HuH-7.5 (cell line): ENCODE results near the gene DLGAP1.
"Not testable (repeated sequence)": the region's sequence is repeated elsewhere in the genome, so short reads cannot be mapped to it uniquely, and the experiment has no call there.

Experiments
- DNase-seq: peaks from one replicate; pipeline ENCODE4 v3.0.0; 2011; ENCODE audit warnings: low spot score

Gene DLGAP1

DNA sequence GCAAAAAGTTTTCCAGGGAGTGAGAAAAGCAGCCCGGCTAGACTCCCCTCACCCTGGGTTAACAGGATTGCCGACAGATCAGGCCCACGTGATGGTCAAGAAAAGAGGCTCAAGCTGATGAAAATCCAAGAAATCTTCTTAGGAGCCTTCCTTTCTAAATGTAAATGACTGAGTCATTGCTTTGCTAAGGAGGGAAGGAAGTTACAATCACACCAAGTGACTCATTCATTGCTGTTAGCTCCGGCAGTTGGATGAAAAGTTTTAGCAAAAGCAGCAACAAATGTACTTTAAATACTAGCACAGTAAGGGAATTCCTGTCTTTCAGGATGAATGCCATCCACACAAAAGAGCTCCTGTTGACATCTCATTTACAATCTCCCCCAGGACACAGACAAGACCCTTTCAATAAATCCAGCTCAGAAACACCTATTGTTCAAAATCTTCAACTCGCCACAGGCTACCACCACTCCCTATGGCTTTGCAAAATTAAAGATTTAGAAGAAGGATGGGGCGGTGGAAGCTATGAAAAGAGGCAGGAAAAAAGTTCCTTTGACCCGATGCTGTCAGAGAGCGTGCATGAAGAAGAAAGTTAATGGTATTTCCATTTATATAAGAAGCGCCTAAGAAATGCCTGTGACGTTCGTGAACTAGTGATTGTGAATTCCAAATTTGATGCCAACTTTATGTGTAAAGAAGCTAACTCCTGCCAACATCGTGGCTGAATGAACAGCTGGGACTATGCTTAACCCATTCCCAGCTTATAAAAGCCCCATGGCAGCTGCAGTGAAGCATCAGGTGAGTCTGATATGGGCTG is 851.5 kb downstream of the DLGAP1 start:
- DNase-seq, result no peak

GRCh38 chr18:3601106-3601755 is 853.9 kb downstream of the DLGAP1 start:
- DNase-seq, result not testable (repeated sequence)

DNA sequence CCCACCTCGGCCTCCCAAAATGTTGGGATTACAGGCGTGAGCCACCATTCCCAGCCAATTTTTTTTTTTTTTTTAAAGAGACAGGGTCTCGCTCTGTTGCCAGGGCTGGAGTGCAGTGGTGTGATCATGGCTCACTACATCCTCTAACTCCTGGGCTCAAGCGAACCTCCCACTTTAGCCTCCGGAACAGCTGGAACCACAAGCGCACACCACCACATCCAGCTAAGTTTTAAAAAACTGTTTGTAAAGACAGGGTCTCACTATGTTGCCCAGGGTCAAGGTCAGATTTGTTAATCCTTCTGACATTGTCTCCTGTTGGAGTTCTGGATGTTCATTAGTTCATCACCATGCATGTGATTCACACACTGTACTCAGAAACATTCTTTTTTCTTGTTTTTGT is 855.2 kb downstream of the DLGAP1 start:
- no peak for DNase-seq

- no peak for DNase-seq
These were observed 855.9 kb downstream of the DLGAP1 start for GRCh38 chr18:3599195-3599594.

- DNase-seq, result no peak
These were observed 856.5 kb downstream of the DLGAP1 start for GRCh38 chr18:3598581-3598980.

DNA sequence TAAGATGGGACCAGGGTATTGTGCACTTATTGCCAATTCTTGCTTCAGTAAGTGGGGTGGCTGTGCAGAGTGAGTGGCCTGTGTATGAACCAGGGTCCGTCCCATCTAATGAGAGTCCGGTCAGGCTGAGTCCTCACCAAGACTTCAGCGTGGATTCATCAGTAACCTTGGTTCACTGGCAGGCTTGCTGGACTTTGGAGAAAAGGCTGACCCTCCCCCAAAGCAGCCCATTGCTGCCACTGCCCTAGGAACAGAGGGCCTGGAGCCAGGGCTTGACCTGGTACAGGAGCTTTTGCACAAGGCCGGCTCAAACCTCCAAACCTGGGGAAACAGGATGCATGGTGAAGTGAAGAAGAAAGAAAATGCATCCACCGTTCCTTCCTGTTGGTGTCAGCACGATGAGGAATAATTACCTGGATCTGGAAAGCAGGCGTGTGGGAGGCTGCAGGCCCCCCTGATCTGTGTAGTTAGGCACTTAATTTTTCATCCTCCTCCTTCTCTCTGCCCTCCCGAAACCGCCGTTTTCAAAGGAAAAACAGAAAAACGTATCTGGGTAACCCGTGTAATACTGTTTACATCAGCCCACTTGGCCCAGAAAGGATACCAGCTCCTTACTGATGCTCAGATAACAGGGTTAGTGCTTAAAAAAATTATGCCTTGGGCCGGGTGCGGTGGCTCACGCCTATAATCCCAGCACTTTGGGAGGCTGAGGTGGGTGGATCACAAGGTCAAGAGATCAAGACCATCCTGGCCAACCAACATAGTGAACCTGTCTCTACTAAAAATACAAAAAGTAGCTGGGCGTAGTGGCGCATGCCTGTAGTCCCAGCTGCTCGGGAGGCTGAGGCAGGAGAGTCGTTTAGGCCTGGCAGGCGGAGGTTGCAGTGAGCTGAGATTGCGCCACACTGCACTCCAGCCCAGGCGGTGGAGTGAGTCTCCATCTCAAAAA is 857.4 kb downstream of the DLGAP1 start:
- no peak for DNase-seq

GRCh38 chr18:3596637-3597384 is 858.3 kb downstream of the DLGAP1 start:
- no peak for DNase-seq

- no peak for DNase-seq
These were observed 858.8 kb downstream of the DLGAP1 start for GRCh38 chr18:3596324-3596636.

DNA sequence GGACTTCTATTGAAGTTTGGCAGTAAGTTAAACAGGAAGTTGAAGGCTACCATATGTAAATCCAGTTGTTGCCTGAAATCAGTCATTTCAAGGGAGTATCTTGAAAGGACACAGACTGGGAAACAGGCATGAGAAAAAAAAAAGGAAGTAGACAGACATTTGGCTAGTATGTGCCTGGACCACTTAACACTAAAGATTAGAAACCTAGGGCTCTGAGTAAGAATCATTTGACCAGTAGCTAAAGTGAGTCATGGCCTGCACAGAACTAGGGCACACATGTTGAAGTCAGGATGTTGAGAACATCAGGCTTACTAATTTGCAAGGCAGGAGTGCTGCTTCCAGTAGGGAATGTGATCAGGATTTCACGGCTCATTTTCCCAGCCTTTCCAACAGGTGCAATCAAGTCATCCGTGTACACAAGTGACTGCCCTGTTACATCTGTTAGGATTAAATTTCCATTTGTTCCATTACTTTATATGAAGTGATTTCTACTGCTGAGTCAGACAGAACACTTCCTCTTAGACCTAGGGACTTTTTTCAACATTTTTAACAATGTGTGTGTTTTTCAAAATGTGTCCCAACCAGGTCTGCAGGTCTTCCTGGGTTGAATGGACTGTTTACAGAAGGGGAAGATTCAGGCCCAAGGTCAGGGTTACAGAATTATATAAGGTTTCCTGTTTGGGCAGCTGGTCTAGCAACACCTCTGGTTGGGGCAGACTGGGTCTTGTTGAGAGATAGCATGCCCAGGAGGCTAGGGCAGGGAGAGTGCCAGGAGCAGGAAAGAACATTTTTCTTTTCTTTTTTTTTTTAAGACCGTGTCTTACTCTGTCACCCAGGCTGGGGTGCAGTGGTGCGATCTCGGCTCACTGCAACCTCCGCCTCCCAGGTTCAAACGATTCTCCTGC is 859.5 kb downstream of the DLGAP1 start:
- no peak for DNase-seq

DNA sequence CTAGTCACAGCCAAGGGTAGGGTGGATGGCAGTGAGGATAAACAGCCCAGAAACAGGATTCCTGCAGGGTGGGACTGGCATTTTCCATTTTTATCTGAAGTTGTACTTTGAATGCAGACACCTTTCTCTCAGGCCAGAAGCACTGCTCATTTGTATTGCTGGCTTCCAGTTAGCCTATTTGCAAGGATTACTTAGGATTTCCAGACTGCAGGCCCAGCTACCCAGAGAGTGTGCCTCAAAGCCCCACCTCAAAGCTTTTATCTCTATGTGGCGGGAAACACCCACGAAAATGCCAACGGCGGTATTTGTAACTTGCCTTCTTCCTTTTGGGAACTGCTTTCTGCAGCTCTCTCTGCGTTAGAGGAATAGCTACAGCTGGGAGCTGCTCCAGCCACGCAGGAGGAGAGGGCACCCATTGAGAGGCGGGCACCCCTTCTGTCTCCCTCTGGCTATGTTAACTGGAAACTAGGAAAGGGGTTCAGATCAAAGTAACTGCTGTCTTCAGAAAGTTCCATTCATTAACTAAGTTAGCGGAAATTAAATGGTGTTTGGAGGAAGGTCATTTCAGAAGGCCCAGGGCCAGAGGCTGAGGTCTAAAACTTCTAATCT is 860.2 kb downstream of the DLGAP1 start:
- no peak for DNase-seq

DNA sequence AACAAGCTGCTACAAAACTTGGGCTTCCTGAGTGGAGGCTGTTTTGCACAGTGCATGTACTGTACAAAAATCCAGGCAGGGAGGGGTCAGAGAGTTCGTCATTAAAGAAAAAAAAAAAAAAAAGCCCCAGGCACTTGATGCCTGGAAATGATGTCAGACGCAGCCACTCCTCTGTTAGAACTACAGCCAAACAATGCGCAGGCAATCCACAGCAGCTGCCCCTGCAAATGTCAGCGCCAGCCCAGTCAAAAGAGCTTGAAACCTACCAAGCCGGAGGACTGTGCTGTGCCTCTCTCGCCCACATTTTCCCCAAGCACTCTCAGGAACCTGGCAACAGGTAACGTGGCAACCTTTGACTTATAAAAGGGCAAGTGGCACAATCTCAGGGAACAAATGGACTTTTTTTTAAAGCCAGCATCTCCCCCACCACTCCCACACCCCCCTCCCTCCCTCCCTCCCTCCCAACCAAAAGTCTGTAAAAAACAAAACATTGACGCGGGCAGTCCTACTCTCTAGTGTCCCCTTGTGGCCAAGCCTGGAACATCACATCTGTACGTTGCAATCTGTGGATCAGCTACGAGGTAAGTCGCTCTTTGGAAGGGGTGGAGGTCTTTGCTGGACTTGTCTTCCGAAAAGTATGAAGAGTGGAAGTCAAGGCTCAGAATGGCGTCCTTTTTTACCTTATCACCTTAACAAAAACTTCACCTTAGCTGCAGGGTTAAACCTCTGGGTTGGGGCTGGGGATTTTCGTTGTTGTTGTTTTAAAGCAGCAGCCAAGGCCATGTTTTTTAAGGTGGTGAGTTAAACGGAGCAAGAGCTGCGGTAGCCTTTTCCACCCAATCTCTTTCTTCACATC is 861.0 kb downstream of the DLGAP1 start:
- DNase-seq, result peak; percentile 64

GRCh38 chr18:3593381-3593903 is 861.7 kb downstream of the DLGAP1 start:
- DNase-seq, result no peak

DNA sequence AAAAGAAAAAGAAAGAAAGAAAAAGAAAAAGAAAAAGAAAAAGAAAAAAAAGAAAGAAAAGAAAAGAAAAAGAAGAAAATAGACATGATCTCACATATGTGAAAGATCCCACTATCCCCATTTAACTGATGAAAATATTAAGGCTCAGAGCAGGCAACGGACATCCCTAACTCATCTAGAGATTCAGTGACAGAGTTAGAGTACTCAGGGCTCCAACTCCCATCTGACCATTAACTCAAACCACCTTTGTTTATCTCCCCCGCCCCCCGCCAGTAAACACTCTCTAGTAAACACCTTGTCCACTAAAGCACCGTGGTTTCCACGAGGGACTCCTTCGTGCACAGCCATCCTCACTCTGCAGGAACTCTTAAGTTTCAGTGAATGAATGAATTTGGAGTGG is 862.2 kb downstream of the DLGAP1 start:
- DNase-seq, result no peak

GRCh38 chr18:3590096-3590630 is 864.9 kb downstream of the DLGAP1 start:
- no peak for DNase-seq

- DNase-seq, result peak; percentile 83
These were observed 869.2 kb downstream of the DLGAP1 start for GRCh38 chr18:3585656-3586509.

GRCh38 chr18:3584897-3585460 is 870.1 kb downstream of the DLGAP1 start:
- DNase-seq, result no peak

DNA sequence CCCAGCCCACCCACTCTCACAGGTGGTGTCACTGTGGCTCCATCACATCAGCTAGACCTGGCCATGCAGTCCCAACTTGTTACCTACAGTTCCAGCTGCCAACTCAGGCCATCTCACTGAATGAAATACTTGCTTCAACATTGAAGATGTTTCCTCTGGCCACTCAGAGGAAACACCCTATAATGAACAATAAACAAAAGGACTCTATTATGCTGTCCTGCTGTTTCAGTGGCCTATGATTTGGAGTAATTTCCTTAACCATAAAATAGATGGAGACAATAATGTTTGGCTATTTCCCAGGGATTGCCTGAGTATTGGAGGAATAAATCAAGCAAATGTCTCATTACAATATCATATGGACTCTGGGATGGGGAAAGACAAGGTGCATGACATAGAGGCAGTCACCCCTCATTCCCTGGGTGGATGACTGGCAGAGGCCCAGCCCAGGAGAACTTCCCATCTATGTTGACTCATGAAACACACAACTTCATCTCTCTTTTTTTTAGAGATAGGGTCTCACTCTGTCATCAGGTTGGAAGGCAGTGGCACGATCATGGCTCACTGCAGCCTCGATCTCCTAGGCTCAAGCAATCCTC is 870.7 kb downstream of the DLGAP1 start:
- no peak for DNase-seq
